Measurements from ENCODE around the gene PLPP3. TPM values are rescaled to one million over a fixed set of nuclear protein-coding genes. Genes with fewer than 3 reads are reported as not detected.

The PLPP3 gene
- polyA plus RNA-seq, 12 donors = 104 to 193 (median 126) TPM; not detected in 1

DNA sequence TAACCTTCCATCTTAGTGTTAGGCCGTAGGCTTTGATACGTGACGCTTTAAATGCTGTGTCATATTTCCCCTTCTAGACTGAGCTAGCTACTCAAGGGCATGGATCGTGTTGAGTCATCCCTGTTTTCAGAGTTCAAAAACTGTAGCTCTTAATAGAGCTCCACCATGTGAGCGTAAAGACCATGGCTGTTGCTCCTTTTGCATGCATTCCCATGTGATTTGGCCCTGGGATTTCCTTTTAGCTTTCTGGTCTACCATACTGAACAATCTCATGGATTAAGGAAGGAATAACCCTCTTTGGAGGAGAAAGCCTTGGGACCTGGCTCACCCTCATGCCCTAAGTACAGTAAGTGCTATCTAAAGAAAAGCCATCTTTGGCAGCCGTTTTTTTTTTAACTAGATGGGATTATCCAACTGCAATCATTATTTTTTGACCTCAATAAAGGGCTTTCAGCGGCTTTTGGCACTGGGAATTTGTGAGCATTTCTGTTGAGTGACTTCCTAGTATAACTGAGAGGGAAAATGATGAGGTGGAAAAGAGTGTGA is 76.6 kb downstream of the PLPP3 start:
- no peak for DNase-seq

DNA sequence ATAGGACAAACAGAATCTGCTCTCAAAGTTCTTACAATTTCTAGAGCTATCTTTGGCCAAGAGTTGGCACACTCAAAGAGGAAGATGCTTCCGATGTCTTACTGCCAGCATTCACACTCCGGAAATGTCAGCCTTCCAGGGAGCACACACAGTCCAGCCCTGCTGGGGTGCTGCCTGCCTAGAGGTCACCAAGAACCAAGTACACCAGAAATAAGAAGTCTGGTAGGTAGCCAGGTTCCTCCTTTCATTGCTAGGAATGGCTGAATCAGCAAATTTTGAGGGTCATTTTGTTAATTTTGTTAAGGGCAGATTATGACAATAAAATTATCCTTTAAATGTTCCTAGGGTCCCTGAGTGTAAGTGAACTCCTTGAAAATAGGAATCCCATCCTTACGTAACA is 77.5 kb downstream of the PLPP3 start:
- DNase-seq = no peak

DNA sequence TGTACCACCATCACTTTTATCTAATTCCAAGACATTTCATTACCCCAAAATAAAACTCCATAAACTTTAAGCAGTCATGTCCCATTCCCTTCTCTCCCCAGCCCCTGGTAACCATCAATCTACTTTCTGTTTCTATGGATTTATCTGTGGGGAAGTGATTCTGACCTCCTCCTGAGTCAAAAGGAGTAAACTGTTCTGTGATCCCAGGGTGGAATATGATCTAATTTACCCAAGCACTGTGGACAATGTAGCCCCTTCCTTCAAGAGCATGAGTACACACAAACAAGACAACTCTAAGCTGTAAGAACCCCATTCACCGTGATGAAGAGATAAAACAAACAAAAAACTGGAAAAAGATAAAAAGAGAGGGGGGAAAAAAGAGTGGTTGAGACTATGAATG is 77.9 kb downstream of the PLPP3 start:
- no peak for DNase-seq

DNA sequence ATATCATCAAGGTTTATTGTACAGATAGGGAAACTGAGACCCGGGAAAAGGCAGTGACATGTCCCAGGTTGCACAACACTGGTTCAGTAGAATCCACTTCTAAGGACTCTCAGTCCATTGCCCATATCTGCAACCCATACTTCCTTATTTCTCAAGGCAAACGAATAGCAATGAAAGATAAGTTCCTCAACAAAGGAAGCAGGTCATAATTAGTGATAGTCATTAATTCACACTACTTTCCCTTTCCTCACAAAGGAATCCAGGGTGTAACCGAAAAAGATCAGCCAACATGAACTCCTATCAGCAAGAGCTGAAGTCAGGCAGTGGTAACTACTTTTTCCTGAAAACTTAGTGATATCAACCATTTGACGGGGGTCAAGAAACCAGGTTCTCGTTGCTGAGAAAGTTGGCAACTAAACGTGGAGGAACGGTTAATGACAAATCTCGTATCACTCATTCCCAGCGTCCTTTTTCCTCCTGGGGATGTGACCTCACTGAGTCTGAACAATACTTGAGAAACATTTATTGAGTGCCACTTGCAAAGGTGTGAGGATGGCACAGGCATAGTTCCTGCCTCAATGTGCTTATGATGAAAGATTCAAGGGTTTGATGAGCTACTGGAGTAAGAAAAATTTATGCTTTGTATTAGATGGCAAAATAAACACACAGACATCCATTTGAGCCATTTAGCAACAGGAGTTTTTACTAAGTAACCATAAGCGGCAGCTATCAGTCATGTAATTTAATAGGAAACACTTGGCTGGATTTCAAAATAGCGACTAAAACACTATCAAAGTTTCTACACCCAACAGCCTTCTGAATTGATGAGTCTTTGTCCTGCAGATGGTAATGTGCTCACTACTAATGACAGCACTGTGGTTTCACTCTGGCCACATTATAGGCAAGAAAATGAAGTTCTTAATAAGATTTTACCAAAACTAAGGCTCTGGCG is 82.3 kb downstream of the PLPP3 start:
- no peak for DNase-seq

DNA sequence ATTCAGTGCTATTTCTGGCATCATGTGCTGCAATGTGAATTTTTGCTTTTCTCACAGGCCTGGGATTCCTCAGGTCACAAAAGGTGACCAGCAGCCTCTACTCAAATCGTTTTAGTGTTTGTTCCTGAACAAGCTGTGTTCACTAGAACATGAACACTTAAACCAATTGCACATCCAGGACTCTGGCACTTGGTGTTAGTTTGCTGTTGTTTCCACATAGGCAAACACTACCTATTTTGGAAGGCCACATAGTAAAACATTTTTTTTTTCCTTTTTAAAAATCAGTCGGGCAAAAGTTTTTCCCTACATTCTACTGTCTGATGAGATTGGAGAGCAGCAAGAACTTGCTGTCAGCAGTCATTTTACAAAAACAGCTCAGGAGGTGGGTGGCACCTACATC is 83.2 kb downstream of the PLPP3 start:
- DNase-seq = no peak

DNA sequence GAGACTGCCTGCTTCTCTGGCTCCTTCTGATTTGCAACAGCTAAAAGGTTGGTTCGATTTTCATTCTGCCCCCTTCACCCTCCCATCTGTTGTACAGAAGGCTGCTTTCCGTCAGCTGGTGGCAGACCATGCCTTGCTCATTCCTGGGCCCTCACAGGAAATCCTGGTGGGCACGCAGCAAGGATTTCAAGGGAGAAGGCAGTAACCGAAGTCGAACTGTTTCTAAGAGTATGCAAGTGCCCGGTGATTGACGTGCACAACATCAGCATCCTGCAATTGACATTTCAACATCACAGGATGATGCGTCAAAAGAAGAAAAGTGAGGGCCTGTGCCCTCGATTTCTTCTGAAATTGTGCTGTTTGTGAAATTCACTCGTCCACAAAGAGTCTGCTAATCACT is 83.8 kb downstream of the PLPP3 start:
- no peak for DNase-seq

DNA sequence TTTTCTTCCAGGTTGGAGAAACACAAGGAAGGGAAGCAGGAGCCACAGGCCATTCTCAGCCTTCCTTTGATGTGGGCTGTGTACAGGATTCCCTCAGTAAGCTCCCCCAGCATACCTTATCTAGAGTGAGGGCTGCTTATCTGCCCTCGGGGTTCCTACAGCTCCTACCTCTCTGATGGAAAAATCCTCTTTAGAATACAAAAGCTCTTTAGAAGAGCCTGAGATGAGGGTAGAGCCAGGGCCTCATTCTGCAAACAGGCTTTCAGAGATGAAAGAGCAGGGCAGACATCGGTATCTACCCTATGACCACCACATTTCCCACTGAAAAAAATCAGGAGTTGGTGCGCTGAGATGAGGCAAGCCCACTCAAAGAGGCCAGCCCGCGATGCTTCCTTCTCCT is 85.1 kb downstream of the PLPP3 start:
- DNase-seq = no peak

DNA sequence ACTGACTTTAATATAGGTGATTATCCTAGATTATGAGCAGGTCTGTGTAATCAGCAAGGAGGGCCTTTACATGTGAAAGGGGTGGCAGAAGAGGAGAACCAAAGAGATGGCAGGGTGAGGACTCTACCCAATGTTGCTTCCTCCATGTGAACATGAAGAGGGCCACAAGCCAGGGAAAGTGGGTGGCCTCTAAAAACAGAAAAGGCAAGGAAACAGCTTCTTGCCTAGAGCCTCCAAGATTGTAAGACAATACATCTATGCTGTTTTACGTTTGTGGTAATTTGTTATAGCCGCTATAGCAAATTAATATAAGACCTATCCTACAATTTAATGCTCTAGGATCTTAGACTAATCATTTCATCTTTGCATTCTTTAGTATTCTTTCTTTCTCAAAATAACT is 85.5 kb downstream of the PLPP3 start:
- DNase-seq = no peak

DNA sequence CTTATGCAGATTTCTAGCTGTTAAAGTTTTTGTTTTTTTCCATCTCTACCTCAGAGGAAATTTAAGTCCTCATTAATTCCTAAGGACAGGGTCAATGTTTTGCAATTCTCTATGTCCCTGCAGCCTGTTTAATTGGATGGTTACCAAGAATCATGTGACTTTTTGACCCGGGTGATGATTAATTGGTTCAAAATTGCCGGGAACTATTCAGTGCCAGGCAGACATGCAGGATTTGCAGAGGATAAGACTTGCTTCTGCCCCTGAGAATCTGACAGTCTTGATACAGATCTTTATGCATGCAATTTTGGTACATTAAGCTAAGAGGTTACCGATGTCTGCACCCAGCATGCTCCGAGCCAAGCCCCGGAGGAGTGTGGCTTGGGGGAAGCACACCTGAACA is 87.9 kb downstream of the PLPP3 start:
- no peak for DNase-seq

DNA sequence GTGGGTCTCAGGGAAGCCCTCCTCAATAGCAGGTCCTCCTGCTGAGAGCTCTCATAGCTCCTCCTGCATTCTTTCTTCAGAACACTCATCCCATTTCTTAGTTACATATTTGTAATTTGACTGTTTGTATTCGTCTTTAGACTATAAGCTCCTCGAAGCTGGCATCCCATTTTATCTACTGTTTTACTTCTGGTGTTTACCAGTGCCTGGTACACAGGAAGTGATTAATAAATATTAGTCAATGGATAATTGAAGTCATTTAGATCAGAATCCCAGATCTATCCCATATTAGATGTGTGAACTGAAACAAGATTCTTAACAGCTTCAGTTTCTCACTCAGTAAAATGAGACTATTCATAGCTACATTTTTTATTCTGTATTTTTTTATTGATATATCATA is 88.7 kb downstream of the PLPP3 start:
- no peak for DNase-seq

DNA sequence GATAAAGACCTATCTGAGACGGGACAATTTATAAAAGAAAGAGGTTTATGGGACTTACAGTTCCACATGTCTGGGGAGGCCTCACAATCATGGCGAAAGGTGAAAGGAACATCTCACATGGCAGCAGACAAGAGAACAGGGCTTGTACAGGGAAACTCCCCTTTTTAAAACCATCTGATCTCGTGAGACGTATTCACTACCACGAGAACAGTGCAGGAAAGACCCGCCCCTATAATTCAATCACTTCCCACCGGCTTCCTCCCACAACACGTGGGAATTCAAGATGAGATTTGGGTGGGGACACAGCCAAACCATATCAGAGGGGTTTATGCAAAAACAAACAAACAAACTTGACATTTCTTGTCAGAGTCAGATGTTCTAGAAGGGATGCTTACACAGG is 89.7 kb downstream of the PLPP3 start:
- DNase-seq = no peak

DNA sequence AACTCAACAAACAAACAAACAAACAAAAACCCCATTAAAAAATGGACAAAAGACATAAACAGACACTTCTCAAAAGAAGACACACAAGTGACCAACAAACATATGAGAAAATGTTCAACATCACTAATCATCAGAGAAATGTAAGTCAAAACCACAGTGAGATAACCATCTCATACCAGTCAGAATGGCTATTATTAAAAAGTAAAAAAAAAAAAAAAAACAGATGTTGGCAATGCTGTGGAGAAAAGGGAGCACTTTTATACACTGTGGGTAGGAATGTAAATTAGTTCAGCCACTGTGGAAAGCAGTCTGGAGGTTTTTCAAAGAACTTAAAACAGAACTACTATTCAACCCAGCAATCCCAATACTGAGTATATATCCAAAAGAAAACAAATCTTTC is 94.7 kb downstream of the PLPP3 start:
- no peak for DNase-seq

DNA sequence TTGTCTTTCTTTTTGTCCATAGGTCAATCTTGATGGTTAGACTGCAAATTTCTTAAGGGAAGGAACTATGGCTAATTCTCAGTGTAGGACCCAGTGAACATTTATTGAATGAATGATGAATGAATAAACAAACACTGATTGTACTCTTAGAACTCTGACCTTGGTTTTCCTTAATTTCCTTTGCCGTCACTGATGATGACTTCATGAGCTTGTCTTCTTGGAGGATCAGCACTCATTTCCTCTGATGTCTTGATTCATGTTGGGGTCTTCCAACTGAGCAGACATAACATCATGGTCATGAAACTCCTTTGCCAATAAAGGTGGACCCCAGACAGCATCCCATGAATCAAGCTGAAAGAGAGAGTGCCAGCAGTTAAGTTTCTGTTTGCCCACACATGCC is 96.3 kb downstream of the PLPP3 start:
- no peak for DNase-seq

DNA sequence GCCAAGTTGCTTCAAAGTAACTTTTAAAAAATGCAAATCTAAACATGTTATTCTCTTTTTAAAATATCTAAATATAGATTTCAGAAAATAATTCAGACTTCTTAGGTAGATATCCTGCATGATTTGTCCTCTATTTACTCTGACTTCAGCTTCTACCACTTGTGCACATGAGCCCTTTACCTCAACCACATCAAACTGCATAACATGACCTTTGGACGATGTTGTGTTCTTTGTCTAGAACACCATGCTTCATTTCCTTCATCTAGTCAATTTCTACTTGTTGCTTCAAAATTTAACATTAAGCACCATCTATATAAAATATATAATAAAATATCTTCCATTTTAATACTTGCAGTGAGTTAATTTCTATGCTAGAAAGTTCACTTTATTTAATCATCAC is 96.9 kb downstream of the PLPP3 start:
- no peak for DNase-seq

DNA sequence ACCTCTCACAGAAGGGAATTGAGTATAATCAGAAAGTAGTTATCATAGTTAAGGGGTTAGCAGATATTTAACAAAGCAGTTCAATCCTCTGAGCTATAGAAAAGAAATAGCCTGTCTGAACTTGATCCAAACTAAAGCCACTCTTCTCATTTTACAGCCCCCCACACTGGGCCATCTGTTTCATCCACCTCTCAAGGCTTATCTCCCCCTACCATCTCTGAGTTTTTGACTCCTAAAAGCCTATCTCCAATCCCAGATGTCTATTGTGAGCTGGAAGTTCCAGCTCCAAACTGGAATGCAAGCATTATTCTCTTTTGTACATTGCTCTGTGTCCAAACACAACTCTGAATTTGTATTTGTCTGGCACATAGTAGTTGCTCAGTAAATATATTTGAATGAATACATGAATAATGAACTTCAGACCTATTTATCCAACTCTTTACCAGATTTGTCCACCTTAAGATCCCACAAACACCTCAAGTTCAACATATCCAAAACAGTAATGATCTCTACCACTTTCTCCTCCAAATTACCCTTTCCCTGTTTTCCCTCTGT is 98.1 kb downstream of the PLPP3 start:
- DNase-seq = no peak

DNA sequence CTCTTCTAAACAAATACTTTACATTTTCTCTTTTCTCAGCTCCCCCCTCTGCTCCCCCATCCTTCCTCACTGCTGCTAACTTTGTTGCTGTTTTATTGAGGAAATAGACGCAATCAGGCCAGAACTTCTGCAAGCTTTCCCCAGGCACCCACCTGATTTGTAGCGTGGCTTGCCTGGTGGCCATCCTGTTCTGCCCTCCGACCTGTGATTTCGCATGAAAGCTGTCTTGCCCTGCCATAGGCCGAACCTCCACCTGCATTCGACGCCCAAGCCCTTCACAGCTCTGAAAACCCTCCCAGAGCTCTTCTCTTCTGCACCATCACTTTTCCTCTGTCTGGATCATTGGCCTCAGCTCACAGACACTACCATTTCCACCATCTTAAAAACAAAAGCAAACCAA is 100.6 kb downstream of the PLPP3 start:
- no peak for DNase-seq

DNA sequence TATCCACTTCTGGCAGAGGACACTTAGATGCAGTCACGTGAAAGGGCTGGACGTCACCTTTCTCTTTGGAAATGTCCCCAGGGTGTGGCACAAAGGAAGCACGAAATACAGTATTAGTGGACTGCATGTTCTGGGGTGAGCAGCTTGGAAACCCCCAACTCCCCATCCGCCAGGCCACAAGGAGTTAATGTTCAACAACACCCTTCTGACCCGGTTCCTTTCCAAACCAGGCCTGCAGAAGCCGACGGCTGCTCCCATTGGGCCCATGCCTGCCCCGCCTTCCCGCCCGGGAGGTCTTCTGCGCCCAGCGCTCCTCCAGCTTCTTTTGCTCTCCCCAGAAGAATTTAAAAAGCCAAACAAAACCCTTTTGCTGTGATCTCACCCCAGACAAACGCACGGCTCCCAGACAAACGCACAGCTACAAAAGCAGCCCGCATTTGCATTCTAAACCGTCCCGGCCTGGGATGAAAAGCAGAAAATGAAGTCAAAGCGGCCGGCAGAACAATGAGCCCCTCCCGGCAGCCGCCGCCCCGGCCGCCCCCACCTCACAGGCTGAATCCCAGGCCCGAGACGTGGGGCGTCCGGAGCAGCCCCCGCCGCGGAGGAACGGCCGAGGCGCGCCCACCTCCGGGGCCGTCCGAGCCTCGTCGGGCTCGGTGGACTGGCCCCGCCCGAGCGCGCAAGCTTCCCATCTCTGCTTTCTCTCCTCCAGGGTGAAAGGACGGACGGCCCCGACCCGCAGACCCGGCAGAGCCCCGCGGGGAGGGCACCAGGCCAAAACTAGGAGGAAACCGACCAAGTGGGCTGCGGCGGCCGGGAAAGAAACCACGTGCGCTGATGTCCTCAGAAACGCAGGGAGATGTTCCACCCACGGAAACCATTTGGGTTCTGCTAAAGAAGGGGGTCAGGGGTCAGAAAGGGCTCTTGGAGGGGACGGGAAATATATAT is 101.9 kb downstream of the PLPP3 start:
- DNase-seq = peak; percentile 44

DNA sequence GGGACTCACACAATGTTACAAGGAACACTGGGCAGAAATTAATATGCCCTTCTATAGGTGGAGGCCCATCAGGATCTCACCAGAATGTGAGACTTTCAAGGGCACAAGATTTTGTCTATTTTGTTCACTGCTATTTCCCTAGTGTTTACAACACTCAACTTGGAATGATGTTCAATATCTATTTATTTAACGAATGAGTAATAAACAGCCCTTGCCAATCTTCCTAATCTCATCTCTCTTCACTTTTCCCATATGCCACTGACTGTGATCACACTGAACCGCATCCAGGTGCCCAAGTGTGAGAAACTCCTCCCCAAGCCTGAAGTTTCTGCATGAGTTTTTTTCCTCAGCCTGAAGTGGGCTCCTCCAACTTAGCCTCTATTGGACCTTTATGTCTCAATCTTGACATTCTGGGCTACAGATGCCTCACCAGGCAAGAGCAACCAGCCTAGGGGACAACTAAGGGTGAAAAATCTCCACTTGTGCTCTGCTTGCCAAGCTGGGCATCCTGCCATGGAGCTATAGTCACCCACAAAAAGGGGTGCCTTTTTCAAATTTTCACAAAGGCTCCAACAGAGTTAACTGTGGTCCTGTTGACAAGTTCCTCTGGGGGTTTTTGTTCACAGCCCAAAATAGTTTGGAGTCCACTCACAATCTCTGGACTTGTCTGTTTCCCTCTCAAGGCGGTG is 105.6 kb downstream of the PLPP3 start:
- no peak for DNase-seq

DNA sequence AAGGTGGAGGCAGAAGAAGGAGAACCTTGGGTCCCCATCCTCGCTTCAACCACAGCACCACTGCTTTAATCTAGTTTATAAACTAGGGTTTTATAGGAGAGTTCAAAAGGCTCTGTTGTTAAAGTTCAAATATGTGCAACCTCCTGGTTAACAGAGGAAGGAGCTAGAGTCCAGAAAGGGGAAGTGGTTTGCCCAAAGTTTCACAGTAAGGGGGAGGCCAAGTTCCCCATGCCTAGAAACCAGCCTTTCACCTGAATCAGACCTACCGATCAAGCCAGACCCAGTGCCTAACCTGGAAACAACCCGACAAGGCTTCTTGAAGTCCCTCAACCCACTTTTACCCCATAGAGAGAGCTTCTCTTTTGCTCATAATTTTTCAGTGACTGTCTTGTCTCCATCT is 106.5 kb downstream of the PLPP3 start:
- DNase-seq = no peak

DNA sequence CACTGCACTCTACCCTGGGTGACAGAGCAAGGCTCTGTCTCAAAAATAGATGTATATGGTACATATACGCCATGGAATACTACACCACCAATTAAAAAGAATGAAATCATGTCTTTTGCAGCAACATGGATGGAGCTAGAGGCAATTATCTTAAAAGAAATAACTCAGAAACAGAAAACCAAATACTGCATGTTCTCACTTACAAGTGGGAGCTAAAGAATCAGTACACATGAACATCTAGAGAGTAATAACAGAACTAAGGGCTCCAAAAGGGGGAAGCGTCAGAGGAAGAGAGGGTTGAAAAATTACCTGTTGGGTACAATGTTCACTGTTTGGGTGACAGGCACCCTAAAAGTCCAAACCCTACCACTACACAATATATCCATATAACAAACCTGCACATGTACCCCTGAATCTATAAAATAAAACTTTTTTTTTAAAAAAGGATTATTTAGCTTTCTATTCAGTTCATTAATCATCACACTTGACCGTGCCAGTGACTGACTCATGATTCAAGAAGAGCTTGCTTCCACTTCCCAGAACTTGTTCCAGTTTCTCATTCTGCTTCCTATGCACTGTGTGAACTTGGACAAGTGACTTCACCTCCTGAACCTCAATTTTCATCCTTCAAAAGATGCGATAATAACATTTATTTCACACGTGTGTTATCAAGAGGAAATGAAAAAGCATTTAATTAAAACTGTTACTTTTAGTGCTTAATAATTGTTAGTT is 109.6 kb downstream of the PLPP3 start:
- DNase-seq = no peak

DNA sequence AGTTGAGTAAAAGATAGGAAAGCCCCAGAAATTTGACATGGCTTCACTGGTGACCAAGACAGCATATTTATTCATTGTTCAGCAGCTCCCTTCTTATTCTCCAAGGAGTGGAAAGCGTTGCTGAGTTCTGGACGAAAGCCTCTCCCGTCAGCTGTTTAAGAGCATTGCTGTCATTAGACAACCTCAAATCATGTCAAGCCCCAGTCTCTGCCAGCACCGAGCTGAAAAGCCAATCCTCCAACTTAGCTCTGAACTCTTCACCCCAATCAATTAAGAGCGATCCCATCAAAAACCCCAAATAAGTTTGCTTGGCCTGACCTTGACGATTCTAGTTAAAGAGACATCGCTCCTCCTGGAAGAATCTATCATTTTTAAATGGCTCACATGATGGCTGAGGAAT is 110.8 kb downstream of the PLPP3 start:
- DNase-seq = peak; percentile 60

Measured in muscle of arm (tissue), 12 donors.